ENCODE results near the gene NDUFB4.

The NDUFB4 gene

DNA sequence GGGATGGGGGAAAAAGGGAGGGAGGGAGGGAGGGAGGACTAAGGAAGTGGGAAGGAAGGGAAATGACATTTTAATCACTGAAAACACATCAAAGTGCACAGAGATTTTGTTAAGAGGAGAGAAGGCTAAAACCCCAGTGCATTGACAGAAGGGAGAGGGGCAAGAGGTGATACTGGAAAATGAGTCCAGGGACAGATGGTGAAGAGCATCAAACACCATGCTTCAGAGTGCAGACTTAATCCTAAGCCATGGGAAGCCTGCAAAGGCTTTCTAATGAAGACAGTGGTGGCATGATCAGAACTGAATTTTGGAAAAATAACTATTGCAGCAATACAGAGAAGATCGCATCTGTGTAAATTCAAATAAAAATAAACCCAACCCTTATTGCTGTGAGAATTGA, 44.1 kb downstream of the NDUFB4 start:
- DNase-seq = no peak

DNA sequence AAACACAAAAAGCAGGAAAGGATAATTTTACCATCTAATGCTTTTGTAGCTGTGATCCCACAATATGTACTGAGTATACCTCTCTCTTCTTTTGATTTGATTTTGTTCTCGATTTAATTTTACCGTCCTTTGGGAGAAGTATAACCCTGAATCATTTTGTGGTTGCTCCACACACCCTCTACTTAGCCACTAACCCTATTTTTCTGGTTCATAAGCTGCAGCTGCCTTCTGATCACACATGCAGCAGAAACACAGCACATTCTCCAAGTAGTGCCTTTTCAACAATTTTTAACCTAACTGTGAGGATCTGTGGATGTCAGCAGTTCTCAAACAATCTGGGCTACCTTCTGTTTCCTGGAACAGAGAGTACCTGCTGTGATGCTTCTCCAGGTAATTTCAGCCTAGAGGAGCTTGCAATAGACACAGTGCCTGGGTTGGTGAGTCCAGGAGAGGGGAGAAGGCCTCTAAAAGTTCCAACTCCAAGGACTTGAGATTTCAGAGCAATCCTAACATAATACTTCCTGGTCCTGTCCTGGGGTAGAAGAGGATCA, 45.6 kb downstream of the NDUFB4 start:
- DNase-seq = no peak

DNA sequence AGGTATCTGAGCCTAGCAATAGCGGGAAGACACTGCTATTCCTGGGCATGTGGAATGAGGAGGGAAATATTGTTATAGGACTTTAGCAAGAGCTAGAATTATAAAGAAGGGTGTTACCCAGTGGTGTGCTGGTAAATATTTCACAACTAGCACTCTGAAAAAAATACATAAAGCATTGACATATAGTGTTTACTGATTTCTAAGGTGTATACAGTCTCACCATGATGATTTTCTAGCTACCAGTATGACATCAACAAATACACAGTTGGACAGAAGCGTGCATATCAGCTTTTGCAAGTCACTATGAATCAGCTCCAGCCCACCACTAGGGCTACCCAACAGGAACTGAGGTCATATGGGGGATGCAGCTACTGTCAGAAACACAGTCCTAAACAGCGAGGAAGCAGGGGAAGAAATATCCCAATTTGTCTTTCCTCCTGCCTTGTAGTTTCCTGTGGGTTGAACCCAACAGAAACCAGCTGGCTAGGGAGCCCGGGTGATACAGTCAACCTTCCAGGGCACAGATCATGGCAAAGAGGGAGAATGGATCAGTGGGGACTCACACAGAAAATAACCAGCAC, 46.3 kb downstream of the NDUFB4 start:
- DNase-seq = no peak

DNA sequence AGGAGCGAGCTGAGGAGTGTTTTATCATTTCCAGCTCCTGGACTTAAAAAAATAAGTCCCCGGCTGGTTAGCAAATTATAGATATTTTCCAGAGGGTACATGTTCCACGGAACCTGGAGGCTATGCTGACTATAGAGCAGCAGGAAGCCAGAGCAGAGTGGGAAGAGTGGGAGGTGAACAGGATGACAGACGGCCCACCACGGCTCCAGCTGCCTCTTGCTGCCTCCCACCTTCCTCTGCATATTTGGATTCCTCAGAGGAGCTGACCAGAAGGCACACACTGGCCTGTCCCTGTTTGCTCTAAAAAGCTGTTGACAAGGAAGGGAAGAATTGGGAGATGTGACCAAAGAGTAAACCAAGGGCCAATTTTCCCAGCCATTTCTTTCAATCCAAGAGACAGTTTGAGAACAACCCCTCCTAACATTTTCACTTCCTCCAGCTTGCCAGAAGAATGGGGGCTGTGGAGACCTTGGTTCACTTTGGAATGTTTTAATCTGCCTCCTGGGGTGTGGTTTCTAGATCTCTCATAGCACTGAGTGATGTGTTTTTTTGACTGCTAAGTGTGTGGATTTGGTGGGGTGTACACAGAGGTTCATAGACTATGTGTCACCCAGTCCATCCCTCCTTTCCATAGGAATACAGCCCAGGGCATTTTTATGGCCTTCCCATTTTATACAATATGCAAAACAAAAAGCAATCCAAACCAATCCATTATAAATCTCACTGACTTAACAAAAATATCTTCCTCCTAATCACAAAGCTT, 49.1 kb downstream of the NDUFB4 start:
- no peak for DNase-seq

DNA sequence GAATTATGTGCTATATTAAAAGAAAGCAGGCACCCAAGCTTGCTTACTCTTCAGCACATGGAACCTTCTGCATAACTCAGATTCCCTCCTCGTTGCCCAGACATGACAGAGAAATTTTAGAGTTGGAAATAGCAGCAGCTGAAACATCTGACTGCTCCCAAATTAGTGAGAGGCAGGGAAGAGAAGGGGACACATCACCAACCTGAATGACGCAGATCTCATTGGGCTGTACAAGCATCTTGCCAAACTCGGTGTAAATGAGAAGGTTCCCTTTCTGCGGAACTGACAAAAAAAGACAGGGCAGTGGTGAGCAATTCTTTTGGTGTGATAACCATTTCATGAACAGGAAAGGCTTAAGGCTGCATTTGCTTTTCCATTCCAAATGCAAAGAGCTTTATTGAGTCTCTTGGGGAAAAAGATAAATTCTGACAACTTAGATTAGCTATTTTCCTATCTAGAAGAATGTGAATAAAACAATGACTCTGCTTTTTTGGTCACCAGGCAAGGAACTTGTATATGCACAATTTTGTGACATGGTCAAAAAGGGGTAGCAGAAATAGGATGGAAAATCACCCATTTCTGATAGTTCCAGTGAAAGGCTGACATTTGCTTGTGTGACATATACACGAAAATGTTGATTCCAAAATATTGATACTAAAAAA, 50.8 kb downstream of the NDUFB4 start:
- DNase-seq = no peak

DNA sequence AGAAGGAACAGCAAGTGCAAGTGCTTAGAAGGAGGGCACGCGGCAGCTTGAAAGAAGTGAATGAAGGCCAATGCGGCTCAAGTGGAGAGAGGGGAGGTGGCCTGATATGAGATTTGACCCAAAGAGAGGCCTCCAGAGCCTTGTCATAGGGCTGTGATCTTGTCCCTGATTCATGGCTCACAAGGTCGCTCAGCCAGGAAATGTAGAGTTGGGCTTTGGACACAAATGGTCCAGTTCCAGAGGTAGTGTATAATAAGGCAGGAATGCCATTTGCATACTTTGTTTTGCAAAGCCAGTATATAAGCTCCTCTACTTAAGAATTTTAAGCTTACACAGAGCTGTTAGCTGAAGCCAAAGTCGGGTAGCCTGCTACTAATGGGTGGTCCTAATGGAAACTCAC, 52.2 kb downstream of the NDUFB4 start:
- no peak for DNase-seq

DNA sequence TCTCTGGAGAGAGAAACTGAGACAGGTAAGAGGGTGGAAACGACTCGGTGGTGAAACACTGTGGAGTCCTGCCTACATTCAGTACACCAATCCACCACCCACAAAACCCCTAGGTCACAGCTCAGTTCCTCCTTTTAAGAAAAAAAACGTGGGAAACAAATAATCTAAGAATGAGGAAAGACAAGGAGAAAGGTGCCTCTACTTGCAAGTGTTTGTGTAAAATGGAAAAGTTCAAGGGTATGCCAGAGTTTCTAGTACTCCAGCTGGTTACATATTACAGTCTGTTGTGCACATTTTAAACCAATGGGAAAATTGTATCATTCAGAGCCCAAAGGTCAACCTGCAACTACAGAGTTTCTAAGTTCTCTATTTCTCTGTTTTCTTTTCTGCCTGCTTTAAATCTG, 53.7 kb downstream of the NDUFB4 start:
- DNase-seq = no peak

DNA sequence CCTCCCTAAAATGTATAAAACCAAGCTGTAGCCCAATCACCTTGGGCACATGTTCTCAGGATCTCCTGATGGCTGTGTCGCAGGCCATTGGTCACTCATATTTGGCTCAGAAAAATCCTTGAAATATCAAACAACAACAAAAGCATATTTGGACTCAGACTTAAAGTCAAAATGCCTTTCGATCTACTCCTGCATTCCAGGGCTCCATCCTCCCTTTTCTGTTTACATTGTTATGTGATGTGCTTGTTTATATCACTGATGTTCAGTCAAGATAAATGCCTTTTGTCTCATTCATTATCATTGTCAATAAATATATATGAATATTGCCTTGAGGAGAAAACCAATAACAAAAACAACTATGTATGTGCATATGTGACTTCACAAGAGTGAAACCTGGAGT, 54.2 kb downstream of the NDUFB4 start:
- DNase-seq = no peak

All from NCI-H510A (cell line).